Spleen (tissue), 7 donors: ENCODE measurements around the gene ENPP6.

Experiments used
- CTCF ChIP-seq, 11 experiments: fragments of 200-600 bp in 7 of 11; fragments of 450-650 bp in 4 of 11; sonication (generic) in 4 of 11; IDR thresholded peaks in 8 of 11; conservative IDR thresholded peaks in 3 of 11; 1 replicate in 7 of 11; 2 replicates in 4 of 11; pipeline versions ENCODE4 v1.4.0 to v1.8.0; 2016 to 2021; ENCODE audit warnings: antibody characterized with exemption in 11 of 11, inconsistent platforms in 4 of 11, mild to moderate bottlenecking in 1 of 11
- POLR2A ChIP-seq, 3 donors: fragments of 450-650 bp; IDR thresholded peaks; one replicate each; pipeline ENCODE4 v1.5.1; 2017; ENCODE audit warnings: antibody characterized with exemption in 3 of 3, mild to moderate bottlenecking in 1 of 3
- donor health status: DM: no; HTN: no; CAD: no; lungs with moderate emphysema.
- donor health status: DM: no; HTN: no; CAD: no.
- donor health status: DM: no; HTN: no; CAD: no.

GRCh38 chr4:184200296-184200695 lies 17.4 kb downstream of the ENPP6 start:
- TF ChIP-seq CTCF (IDR thresholded peaks at IDR 0.05 in 8 of 11, conservative IDR thresholded peaks at IDR 0.05 in 3 of 11) (no peak), POLR2A (IDR thresholded peaks at IDR 0.05) (no peak)
